Inferior parietal cortex (tissue), 1 donor: ENCODE results near the gene FAM90A1.
"Not testable (repeated sequence)": the region's sequence is repeated elsewhere in the genome, so short reads cannot be mapped to it uniquely, and the experiment has no call there.

Experiments
- DNase-seq: peaks from one replicate; pipeline ENCODE4 v3.0.0-alpha.2; 2016; ENCODE audit errors: extremely low spot score

FAM90A1 gene, protein sequence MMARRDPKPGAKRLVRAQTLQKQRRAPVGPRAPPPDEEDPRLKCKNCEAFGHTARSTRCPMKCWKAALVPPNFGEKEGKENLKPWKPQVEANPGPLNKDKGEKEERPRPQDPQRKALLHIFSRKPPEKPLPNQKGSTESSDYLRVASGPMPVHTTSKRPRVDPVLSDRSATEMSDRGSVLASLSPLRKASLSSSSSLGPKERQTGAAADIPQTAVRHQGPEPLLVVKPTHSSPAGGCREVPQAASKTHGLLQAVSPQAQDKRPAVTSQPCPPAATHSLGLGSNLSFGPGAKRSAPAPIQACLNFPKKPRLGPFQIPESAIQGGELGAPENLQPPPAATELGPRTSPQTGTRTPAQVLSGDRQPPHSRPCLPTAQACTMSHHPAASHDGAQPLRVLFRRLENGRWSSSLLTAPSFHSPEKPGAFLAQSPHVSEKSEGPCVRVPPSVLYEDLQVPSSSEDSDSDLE

DNA sequence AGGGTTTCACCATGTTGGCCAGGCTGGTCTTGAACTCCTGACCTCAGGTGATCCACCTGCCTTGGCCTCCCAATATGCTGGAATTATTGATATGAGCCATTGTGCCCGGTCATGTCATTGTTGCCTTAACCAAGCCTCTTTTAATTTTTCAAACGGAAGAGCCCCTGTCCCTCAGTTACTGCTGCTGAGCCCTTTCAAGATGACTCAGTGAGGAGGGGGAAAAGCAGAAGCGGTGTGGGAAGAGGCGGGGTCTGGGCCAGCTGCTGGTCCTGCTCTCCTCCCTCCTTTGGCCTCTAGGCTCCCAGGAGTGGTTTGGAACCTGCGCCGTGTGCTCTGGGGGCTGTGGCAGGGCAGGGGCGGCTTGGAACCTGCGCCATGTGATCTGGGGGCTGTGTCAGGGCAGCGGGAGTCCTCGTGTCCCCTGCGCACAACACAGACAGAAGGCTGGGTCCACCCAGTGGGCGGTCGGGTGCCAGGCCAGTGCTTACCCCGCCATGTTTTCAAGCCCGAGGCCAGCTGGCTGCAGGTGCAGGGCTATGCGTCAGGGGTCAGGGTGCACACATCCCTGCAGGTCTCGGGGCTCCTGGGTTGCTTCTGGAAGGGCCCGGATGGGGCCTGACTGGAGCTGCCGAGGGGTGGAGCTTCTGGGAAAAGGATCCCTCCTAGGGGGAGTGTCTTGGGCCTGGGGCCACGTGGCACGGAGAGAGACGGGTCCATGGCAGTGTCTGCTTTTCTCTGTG is at the start of gene FAM90A1:
Gene FAM90A1 (minus strand): TSS at position 627 of the 740 bp plus-strand sequence. CDS start 2,786 bp downstream, outside the sequence.
- DNase-seq: not testable (repeated sequence)

DNA sequence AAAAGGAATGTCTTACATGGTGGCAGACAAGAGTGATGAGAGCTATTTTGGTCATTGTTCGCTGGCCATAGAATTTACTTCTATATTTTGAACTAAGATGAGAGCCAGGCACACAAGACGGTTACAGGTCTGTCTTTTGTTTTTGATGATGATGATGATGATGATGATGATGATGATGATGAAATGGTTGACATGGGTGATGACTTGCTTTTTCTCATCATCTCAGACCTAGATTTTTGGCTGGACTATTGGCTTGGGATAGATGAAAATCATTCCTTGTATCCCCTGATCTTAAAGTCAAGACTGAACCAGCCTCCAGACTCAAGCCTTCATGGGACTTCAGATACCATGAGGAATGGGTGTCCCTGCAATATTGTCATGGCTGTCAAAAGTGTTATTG is 49.0 kb upstream of the FAM90A1 start:
- DNase-seq: not testable (repeated sequence)

DNA sequence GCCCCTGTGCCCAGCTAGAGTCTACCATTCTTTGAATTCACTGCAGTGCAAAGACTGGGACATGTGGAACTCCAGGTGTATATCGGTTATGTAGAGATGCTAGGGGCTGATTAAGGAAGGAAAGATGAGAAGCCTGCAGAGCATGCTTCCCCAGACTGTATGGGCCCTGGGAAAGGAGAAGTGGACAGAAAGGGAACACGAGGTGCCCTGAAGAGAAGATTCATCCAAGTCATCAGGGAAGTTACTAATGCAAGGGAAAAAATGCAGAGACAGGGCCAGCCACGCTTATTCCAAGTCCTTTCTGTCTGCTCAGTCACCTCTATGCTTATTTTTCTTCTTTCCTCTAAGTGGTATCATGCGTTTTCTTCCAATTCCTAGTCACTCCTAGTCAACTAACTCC is 39.3 kb upstream of the FAM90A1 start:
- DNase-seq: not testable (repeated sequence)

DNA sequence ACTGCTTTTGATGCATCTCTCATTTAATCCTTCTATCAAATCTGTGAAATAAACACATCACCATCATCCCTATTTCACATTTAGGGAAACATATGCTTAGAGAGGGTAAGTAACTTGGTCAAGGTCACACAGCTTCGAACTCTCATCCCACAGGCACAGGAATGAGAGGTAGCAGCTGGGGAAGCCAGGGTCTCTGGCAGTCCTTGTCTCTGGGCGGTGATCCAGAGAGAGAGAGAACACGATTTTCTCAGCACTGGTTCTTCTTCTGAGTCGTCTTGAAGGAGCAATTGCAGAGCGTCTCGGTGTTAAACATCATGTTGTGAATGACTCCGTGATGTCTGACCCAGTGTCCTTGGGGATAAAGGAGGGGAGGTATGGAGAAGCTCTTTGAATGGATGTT is 36.8 kb upstream of the FAM90A1 start:
- not testable (repeated sequence) for DNase-seq

DNA sequence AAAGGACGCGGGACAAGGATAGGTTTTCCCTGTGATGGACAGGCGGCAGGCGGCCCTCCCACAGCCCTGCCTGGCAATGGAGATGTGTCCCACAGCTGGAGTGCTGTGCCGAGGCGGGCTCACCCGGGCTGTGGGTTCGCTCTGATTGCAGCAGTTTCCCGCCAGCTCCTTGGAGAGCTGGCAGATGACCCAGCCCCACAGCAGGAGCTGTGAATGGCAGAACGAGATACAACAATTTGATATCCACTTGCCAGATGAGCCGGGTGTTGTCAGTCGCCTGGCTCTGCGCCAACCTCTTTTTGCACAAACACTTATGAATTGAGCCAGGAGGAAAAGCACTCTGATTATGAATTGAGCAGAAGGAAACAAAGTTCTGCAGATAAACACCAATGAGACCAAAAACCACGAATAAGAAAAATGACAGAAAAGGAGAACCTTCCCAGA is 33.7 kb upstream of the FAM90A1 start:
- not testable (repeated sequence) for DNase-seq

DNA sequence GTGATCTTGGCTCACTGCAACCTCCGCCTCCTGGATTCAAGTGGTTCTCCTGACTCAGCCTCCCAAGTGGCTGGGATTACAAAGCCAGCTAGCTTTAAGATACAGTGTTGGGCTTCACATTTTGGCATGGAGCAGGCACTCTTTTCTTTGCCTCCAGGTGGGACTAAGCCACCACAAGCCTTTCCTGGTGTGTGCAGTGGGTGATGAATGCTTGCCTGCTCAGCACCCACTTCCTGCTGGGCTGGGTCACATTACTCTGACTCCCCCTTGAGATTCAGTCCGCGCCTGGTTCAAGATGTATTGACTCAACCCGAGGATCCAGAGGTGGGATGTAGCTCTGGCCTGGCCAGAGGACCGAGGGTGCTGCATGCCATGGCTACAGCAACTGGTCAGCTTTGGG is 28.9 kb upstream of the FAM90A1 start:
- DNase-seq: not testable (repeated sequence)

DNA sequence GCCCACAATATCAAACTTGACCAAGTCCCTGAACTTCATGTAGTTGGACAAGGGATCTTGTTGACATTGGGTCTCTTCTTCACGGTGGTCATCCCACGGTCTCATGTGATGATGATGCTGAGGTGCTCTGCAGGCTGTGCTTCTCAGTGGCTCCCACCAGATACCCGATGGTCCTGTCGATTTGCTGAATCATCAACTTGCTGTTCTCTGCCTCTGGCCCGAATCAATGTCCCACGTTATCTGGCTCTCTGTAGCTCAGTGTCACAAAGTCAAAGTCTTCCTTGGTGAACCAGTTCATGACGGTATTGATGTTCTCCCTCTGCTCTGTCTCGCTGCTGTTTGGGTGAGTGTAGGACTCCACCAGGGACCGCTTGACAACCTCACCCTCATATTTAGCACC is 27.3 kb upstream of the FAM90A1 start:
- not testable (repeated sequence) for DNase-seq

DNA sequence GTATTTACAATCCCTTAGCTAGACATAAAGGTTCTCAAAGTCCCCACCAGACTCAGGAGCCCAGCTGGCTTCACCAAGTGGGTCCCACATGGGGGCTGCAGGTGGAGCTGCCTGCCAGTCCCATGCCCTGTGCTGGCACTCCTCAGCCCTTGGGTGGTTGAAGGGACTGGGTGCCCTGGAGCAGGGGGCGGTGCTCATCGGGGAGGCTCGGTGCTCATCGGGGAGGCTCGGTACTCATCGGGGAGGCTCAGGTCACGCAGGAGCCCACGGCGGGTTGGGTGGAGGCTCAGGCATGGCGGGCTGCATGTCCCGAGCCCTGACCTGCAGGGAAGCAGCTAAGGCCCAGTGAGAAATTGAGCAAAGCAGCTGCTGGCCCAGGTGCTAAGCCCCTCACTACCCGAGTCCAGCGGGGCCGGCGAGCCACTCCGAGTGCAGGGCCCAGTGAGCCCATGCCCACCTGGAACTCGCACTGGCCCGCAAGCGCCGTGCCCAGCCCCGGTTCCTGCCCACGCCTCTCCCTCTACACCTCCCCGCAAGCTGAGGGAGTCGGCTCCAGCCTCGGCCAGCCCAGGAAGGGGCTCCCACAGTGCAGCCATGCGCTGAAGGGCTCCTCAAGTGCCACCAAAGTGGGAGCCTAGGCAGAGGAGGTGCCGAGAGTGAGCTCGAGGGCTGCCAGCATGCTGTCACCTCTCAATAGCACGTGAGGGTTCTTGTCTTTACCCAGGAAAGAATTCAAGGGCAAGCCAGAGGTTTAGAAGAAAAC is 24.8 kb upstream of the FAM90A1 start:
- DNase-seq: not testable (repeated sequence)

DNA sequence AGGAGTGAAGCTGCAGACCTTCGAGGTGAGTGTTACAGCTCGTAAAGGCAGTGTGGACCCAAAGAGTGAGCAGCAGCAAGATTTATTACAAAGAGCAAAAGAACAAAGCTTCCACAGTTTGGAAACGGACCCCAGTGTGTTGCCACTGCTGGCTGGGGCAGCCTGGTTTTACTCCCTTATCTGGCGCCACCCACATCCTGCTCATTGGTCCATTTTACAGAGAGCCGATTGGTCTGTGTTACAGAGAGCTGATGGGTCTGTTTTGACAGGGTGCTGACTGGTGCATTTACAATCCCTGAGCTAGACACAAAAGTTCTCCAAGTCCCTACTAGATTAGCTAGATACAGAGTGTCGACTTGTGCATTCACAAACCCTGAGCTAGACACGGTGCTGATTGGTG is 24.2 kb upstream of the FAM90A1 start:
- DNase-seq: not testable (repeated sequence)

DNA sequence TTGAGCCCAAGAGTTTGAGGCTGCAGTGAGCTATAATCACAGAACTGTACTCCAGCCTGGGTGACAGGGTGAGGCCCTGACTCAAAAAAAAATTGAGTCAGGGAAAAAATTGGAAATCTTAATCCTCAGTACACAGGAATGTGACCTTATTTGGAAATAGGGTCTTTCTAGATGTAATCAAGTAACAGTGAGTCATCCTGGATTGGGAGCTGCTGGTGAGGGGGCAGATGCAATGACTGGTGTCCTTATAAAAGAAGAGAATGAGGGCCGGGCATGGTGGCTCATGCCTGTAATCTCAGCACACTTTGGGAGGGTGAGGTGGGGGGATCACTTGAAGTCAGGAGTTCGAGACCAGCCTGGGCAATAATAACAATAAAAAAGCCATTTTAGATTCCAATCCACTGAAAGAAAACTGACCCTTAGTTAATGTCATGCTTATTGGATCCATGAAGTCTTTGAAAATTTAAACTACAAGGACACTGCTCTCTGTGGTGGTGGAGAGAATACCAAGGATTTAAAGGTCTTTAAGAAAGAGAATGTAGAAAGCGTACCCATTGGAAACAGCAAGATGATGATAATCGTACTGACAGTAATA is 19.6 kb upstream of the FAM90A1 start:
- not testable (repeated sequence) for DNase-seq

DNA sequence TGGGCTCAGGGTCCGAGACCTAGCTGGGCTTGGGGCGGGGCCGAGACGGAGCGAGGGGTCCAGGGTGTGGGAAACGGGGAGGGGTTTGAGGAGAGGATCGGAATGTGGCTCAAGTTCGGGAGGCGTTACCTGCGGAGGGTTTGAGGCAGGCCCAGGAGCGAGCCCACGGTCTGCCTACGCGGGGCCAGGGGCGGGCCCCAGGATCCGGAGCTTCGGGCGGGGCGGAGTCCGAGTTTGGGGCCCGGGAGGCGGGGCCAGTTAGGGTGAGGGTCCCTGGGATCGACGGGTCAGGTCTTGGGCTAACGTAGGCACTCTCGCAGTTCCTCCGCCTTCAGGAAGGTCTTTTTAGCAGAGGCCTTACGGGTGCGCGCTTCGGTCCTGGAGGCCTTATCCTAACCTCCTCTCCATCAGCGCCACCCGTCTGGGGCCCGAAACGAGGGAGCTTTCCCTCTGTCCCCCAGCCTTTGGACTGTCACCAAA is 16.3 kb upstream of the FAM90A1 start:
- DNase-seq: peak; percentile 24

DNA sequence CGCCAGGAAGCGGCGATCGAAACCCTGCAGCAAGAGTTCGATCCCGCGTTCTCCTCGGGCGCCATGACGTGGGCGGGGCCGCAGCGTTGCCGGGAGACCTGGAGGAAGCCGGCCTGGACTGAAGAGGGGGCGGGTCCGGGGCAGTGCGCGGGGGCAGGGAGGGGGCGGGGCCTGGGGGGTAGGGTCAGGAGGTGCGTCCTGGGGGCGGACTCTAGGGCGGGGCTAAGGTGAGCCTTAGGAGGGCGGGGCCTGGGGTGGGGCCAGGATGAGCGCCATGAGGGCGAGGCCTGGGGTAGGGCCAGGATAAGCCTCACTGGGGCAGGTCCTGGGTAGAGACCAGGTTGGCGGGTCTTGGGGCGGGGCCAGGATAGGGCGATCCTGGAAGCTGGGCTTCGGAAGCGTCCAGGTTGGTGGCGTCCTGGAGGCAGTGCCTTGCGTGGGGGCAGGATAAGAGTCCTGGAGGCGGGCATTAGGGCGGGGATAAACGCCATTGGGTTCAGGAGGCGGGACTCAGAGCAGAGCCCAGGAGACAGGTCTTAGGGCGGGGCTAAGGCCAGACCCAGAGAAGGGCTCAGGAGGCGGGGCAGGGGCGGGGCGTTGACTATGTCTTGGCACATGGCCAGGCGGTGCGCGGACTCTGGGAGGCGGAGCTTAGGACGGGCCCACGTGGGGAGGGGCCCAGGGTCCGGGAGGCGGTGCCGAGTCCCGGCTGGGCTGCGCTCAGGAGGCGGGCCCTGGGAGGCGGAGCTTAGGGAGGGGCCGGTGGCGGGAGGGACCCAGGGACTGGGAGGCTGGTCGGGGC is 15.7 kb upstream of the FAM90A1 start:
- peak; percentile 89 for DNase-seq

DNA sequence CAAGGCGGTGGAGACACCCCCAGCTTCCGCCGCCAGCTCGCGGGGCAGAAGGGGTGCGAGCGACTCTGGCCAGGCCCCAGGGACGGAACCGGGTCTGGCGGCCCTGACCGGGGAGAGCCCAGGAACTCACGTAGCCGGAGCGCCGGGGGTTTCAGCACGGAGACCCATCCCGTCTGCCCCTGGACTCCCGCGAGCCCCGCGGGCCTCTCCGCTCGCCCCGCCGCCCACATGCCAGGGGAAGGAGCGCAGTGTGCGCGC is 15.1 kb upstream of the FAM90A1 start:
- DNase-seq: not testable (repeated sequence)

DNA sequence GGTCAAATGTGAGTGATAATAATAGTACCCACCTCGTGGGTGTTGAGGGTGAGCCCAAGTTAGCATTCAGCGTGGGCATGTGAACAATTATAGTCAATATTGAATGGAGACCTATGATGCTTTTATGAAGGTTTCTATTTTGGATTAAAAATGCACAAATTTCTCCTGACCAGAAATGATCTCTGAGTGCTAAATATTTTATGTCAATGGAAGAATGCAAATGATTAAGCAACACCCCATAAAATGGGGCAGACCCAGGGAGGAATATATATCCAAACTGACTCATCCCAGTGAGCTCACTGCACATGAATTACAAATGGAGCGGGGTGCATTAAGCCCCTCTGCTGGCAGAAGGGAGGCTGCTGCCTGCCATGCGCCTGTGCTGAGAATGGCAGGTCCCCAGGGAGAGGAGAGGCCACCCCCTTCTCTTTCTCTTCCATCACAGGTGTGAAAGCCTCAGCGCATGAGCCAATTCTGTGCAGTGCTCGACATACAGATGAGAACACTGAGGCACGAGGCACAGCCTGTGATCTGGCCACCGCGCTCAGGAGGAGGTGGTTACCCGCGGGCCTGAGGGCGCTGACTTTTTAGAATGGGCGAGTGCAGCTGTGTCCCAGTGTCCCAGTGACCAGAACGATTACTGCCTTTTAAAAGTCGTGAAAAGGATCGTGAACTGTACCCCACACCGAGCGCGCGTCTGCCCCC is 14.7 kb upstream of the FAM90A1 start:
- not testable (repeated sequence) for DNase-seq

DNA sequence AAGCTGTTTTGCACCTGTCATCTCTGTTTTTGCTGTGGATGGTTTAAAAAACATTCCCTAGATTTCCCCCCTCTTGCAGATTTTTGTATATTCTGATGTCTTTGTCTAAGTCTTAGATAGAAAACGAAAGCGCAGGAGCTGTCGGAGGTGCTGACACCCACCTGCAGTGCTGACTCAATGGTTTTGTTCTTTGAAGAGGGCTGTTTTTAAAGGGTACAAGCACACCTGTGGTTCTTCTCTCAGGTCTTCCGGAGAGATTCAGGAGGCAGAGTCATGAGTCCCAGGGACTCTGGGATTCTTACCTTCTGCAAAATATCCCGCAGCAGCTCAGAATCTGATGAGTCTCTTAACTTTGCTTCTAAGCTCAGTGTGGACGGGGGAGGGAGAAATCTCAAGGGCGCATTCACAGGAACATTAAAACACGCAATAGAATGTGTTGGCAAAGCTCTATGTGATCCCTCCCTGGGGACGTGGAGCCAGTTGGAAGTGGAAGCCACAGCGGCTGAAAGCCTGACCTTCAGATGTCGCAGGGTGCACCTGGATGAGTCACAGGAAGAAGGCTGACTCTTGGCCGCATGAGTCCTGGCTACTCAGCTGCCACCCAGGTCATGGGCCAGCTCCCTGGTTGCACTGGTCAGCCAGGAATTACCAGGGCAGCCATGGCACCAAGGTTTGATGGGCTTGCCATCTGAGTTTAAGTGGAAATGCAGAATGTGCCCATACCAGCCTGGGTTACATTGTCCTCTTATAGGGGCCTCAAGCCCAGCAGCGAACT is 13.1 kb upstream of the FAM90A1 start:
- DNase-seq: not testable (repeated sequence)

DNA sequence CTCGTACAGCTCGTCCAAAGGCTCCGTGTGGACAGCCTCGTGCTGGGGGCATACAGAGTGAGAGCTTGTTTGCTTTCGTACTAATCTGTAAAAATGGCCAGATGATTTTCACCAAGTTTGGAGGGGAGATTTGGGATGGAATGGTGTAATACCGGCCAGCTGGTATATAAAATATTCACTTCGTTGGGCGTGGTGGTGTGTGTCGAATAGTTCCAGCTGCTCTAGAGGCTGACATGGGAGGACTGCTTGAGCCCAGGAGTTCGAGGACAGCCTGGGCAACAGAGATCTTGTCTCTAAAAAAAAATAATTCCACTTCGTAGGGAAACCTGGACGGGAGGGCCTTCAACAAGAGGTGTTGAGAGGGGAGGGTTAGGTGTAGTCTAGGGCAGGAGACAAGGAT is 9.6 kb upstream of the FAM90A1 start:
- not testable (repeated sequence) for DNase-seq

DNA sequence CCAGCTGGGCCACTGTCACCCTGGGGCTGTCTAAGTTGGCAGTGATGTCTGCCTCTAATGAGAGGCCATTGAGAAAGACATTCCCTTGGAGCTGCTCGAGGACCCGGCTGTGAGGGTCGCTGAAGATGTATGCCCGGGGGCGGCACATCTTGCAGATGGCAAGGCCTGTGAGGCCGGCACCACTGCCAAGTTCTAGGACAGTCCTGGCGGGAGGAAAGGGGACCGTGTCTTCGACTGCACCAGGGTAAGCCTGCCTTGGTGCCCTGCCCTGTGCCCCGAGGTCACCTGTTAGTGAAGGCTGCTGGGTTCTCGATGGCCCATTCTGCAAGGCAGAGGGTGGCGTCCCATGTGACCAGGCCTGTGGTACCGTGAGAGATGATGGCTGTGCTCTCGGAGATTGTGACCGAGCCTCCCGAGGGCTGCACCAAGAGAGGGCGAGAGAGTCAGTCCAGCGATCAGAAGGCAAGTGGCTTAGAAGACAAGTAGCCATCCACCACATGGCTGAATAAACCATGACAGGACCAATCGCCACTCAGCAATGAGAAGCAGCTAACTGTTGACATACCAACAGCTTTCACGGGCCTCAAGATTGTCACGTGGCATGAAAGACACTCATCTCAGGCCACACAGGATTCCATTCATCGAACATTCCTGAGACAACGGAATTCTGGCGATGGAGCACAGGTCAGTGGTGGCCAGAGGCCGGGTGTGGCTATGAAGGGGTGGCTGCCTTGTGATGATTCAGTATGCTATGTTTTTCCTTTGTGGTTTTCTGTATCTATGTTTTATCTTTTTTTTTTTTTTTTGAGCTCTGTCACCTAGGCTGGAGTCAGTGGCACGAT is 8.1 kb upstream of the FAM90A1 start:
- DNase-seq: not testable (repeated sequence)

DNA sequence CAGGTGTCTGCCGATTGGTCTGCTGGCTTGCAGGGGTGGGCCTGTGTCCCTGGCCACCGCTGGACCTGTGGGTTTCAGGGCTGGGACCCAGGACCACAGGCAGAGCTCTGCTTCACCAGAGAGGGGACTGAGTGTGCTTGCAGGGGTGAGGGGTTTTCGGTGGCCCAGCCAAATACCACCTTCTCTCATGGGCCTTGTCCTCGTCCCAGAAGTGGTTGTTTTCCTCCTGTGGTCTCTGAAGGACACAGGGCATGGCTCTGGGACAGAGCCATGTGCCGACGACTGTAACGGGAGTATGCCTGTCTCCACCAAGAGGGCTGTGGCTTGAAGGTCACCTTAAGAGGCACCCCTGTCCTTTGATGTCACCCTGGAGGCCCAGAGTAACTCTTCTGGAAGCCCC is 7.3 kb upstream of the FAM90A1 start:
- not testable (repeated sequence) for DNase-seq
